Karpas-422 (cell line): Measurements from ENCODE around the gene CLPSL1. TPM values are rescaled to one million over a fixed set of nuclear protein-coding genes. Genes with fewer than 3 reads are reported as not detected.

Experiments
- DNase-seq: peaks from one replicate; pipeline ENCODE4 v3.0.0-alpha.2; 2015
- H2AFZ ChIP-seq: fragments of 200-600 bp; sonication (generic); 2 replicates; pipeline ENCODE4 v1.6.1; 2014; ENCODE audit warnings: antibody characterized with exemption, low read length, mixed read lengths
- H3K27ac ChIP-seq: fragments of 200-600 bp; sonication (generic); 2 replicates; pipeline ENCODE4 v1.5.1; 2014; ENCODE audit warnings: mild to moderate bottlenecking, low read length, moderate library complexity
- H3K27me3 ChIP-seq: fragments of 200-600 bp; sonication (generic); 2 replicates; pipeline ENCODE4 v1.6.1; 2014; ENCODE audit warnings: low read length, mixed read lengths
- H3K36me3 ChIP-seq: fragments of 200-600 bp; sonication (generic); 2 replicates; pipeline ENCODE4 v1.6.1; 2014; ENCODE audit warnings: low read length, mixed read lengths; ENCODE audit not compliant: insufficient read depth
- H3K4me1 ChIP-seq: fragments of 200-600 bp; sonication (generic); 2 replicates; pipeline ENCODE4 v1.6.1; 2014; ENCODE audit warnings: mild to moderate bottlenecking, low read length, mixed read lengths
- H3K4me2 ChIP-seq: fragments of 200-600 bp; sonication (generic); 2 replicates; pipeline ENCODE4 v1.6.1; 2014; ENCODE audit warnings: low read length, low read depth, mild to moderate bottlenecking; ENCODE audit not compliant: poor library complexity, severe bottlenecking
- H3K4me3 ChIP-seq: fragments of 200-600 bp; sonication (generic); 2 replicates; pipeline ENCODE4 v1.5.1; 2014; ENCODE audit warnings: mild to moderate bottlenecking, antibody characterized with exemption, low read length, mixed read lengths
- H3K79me2 ChIP-seq: fragments of 200-600 bp; sonication (generic); 2 replicates; pipeline ENCODE4 v1.6.1; 2014; ENCODE audit warnings: mild to moderate bottlenecking, low read length, mixed read lengths
- H3K9ac ChIP-seq: fragments of 200-600 bp; sonication (generic); 2 replicates; pipeline ENCODE4 v1.6.0; 2014; ENCODE audit warnings: low read length
- H3K9me2 ChIP-seq: fragments of 200-600 bp; sonication (generic), shearing (Covaris generic); replicated peaks from 2 replicates; pipeline ENCODE4 v1.6.0; 2014; ENCODE audit warnings: mild to moderate bottlenecking, low read length, moderate library complexity; ENCODE audit not compliant: insufficient read depth
- H3K9me3 ChIP-seq: fragments of 300-700, 200-600 bp; sonication (generic); 2 replicates; pipeline ENCODE4 v1.6.1; 2014; ENCODE audit warnings: low read length, mixed read lengths
- H4K20me1 ChIP-seq: fragments of 200-600 bp; sonication (generic); 2 replicates; pipeline ENCODE4 v1.6.1; 2014; ENCODE audit warnings: mild to moderate bottlenecking, antibody characterized with exemption, low read length, low read depth; ENCODE audit not compliant: insufficient read depth
- total RNA-seq: library from RNA; depleted of rRNA; stranded (reverse); fragments of >200 nt; shearing (Covaris generic); gene quantifications from 2 replicates; pipeline ENCODE4 v1.2.3, GENCODE V29; 2014; ENCODE audit warnings: low replicate concordance

Gene CLPSL1
- total RNA-seq, 1 experiment from 2014 or later, result not detected

- no peak for DNase-seq
- Histone ChIP-seq H3K4me2 (no peak overlapping the region), H3K9ac (no peak overlapping the region), H3K9me2 (no peaks in the 10 kb centered on the region), H3K27ac (no peak overlapping the region), H3K79me2 (no peaks in the 10 kb centered on the region), H2AFZ (no peak overlapping the region), H3K36me3 (no peaks in the 10 kb centered on the region), H3K4me3 (no peak overlapping the region), H3K9me3 (no peaks in the 10 kb centered on the region), H3K4me1 (no peaks in the 10 kb centered on the region), H3K27me3 (no peaks in the 10 kb centered on the region), H4K20me1 (no peaks in the 10 kb centered on the region)
Measured at GRCh38 chr6:35774116-35774794, 6.6 kb upstream of the CLPSL1 start.

- Histone ChIP-seq H3K4me3 (no peak overlapping the region), H3K4me1 (no peaks in the 10 kb centered on the region), H2AFZ (no peak overlapping the region), H3K27ac (no peak overlapping the region), H4K20me1 (no peaks in the 10 kb centered on the region), H3K9me2 (no peaks in the 10 kb centered on the region), H3K4me2 (no peak overlapping the region), H3K9ac (no peak overlapping the region), H3K36me3 (no peaks in the 10 kb centered on the region), H3K27me3 (no peaks in the 10 kb centered on the region), H3K9me3 (no peaks in the 10 kb centered on the region), H3K79me2 (no peaks in the 10 kb centered on the region)
- no peak for DNase-seq
Measured at GRCh38 chr6:35775031-35775430, 5.8 kb upstream of the CLPSL1 start.

- no peaks in the 10 kb centered on the region for H3K79me2 ChIP-seq
- no peak within 1 kb of the TSS for H3K4me2 ChIP-seq
- H3K9ac ChIP-seq, result no peak within 1 kb of the TSS
- H3K9me2 ChIP-seq, result no peaks in the 10 kb centered on the region
- H3K27ac ChIP-seq, result no peak within 1 kb of the TSS
- no peak within 1 kb of the TSS for H2AFZ ChIP-seq
- H4K20me1 ChIP-seq, result no peaks in the 10 kb centered on the region
- no peaks in the 10 kb centered on the region for H3K9me3 ChIP-seq
- no peaks in the 10 kb centered on the region for H3K36me3 ChIP-seq
- no peaks in the 10 kb centered on the region for H3K4me1 ChIP-seq
- no peak within 1 kb of the TSS for H3K4me3 ChIP-seq
- no peak for DNase-seq
- no peaks in the 10 kb centered on the region for H3K27me3 ChIP-seq
Measured at GRCh38 chr6:35776364-35777215, 4.2 kb upstream of the CLPSL1 start, which contains the start of gene CLPSL2. Gene CLPSL2, plus strand, starts transcription at chr6:35776598. Its CDS starts 21 bp downstream, at chr6:35776619.

DNA sequence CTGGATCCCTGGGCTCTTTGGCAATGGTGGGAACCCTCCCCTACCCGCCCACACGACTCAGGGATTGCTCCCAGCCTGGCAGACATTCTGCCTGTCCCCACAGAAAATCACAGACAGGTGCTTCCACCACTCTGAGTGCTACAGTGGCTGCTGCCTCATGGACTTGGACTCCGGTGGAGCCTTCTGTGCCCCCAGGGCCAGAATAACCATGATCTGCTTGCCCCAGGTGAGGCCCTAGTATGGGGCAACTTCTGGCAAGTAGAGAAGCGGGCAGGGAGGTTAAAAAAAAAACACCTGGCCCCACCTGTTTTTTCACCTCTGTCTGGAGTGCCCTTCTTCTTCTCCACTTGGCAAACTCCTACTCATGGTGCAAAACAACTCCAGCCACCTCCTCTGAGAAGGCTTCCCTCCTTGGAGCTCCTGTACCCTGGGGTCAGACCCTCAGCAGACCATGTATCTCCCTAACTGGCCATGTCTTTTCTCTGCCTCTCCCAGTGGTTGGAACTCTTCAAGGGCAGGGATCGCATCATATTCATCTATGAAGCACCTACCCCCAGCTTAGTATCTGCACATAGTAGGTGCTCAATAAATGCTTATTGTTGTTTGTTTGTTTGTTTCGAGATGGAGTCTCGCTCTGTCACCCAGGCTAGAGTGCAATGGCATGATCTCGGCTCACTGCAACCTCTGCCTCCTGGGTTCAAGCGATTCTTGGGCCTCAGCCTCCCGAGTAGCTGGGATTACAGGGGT, 3.3 kb upstream of the CLPSL1 start:
- Histone ChIP-seq H3K4me2 (no peak overlapping the region), H3K9me2 (no peaks in the 10 kb centered on the region), H2AFZ (no peak overlapping the region), H3K9ac (no peak overlapping the region), H3K27me3 (no peaks in the 10 kb centered on the region), H4K20me1 (no peaks in the 10 kb centered on the region), H3K4me1 (no peaks in the 10 kb centered on the region), H3K4me3 (no peak overlapping the region), H3K36me3 (no peaks in the 10 kb centered on the region), H3K27ac (no peak overlapping the region), H3K79me2 (no peaks in the 10 kb centered on the region), H3K9me3 (no peaks in the 10 kb centered on the region)
- DNase-seq, result no peak

DNA sequence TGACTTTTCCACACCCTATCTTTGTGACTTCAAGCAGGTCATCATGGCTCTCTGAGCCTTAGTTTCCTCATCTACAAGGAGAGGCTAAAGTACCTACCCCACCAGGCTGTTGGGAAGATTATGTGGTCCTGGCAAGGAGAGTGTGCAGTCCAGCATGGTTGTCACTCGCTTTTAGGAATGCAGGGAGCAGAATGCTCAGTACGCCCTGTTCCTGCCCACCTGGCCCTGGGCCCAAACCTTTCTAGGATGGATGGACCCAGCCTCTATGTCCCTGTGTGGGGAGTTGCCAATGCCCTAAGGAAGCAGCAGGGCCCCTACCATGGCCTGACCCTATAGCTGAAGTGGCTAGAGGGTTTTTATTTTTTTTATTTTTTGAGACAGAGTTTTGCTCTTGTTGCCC, 2.4 kb upstream of the CLPSL1 start:
- no peaks in the 10 kb centered on the region for H4K20me1 ChIP-seq
- H3K4me3 ChIP-seq, result no peak overlapping the region
- H3K27me3 ChIP-seq, result no peaks in the 10 kb centered on the region

DNA sequence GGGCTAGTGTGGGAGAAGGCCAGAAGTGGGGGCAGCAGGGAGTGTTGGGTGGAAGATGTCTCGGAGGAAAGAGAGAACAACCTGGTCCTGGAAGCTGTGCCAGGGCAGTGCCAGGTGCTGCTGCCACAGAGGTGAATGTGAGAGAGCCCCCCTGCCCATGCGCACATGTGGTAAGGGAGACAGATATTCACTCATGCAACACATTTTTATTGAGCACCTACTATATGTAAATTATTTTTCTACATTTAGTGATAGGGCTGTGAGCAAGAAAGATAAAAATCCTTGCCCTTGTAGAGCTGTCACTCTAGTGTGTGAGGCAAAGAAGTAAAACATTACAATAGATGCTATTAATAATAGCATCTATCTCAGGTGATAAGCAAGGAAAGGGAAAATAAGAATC, 471 bp downstream of the CLPSL1 start:
- H3K27ac ChIP-seq, result no peak overlapping the region
- DNase-seq, result no peak
- no peaks in the 10 kb centered on the region for H3K36me3 ChIP-seq
- H3K27me3 ChIP-seq, result no peaks in the 10 kb centered on the region
- no peak overlapping the region for H2AFZ ChIP-seq
- no peak overlapping the region for H3K9ac ChIP-seq
- no peaks in the 10 kb centered on the region for H3K9me3 ChIP-seq
- H3K4me1 ChIP-seq, result no peaks in the 10 kb centered on the region
- H3K79me2 ChIP-seq, result no peaks in the 10 kb centered on the region
- H3K4me2 ChIP-seq, result no peak overlapping the region
- H3K4me3 ChIP-seq, result no peak overlapping the region
- H4K20me1 ChIP-seq, result no peaks in the 10 kb centered on the region
- H3K9me2 ChIP-seq, result no peaks in the 10 kb centered on the region

More for the DNA sequence above, 2.4 kb upstream of the CLPSL1 start:
- Histone ChIP-seq H3K4me1 (no peaks in the 10 kb centered on the region), H3K36me3 (no peaks in the 10 kb centered on the region), H3K4me2 (no peak overlapping the region), H2AFZ (no peak overlapping the region), H3K9ac (no peak overlapping the region), H3K9me3 (no peaks in the 10 kb centered on the region), H3K27ac (no peak overlapping the region), H3K79me2 (no peaks in the 10 kb centered on the region), H3K9me2 (no peaks in the 10 kb centered on the region)
- no peak for DNase-seq

DNA sequence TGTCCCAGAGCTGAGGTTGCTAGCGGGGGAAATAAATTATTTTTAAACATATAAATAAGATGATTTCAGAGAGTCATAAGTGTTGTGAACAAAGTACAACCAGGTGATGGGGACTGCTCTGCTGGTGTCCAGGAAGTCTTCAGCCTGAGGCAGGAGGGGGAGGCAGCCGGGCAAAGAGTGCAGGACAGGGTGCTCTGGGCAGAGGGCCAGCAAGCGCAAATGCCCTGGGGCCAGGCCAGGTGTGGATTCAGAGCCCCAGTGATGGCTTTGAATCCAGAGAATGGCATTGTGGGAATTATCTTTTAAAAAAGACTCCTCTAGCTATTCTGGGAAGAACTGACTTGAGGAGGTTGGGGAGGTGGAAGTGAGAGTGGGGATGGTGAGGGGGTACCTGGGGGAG, 1.6 kb downstream of the CLPSL1 start:
- Histone ChIP-seq H3K9me3 (no peaks in the 10 kb centered on the region), H3K4me3 (no peak overlapping the region), H3K36me3 (no peaks in the 10 kb centered on the region), H3K4me1 (no peaks in the 10 kb centered on the region), H3K27ac (no peak overlapping the region), H2AFZ (no peak overlapping the region), H4K20me1 (no peaks in the 10 kb centered on the region), H3K9ac (no peak overlapping the region), H3K27me3 (no peaks in the 10 kb centered on the region), H3K4me2 (no peak overlapping the region), H3K9me2 (no peaks in the 10 kb centered on the region), H3K79me2 (no peaks in the 10 kb centered on the region)
- DNase-seq, result no peak

- no peaks in the 10 kb centered on the region for H4K20me1 ChIP-seq
- H3K36me3 ChIP-seq, result no peaks in the 10 kb centered on the region
- no peak for DNase-seq
- H3K9ac ChIP-seq, result no peak overlapping the region
- H3K4me3 ChIP-seq, result no peak overlapping the region
- no peak overlapping the region for H3K27ac ChIP-seq
- H2AFZ ChIP-seq, result no peak overlapping the region
- no peaks in the 10 kb centered on the region for H3K9me3 ChIP-seq
- H3K9me2 ChIP-seq, result no peaks in the 10 kb centered on the region
- H3K4me1 ChIP-seq, result no peaks in the 10 kb centered on the region
- H3K27me3 ChIP-seq, result no peaks in the 10 kb centered on the region
- no peak overlapping the region for H3K4me2 ChIP-seq
- H3K79me2 ChIP-seq, result no peaks in the 10 kb centered on the region
Measured at GRCh38 chr6:35784200-35784599, 3.4 kb downstream of the CLPSL1 start.
